ENCODE measurements around the gene MRPL24.

Gene MRPL24

DNA sequence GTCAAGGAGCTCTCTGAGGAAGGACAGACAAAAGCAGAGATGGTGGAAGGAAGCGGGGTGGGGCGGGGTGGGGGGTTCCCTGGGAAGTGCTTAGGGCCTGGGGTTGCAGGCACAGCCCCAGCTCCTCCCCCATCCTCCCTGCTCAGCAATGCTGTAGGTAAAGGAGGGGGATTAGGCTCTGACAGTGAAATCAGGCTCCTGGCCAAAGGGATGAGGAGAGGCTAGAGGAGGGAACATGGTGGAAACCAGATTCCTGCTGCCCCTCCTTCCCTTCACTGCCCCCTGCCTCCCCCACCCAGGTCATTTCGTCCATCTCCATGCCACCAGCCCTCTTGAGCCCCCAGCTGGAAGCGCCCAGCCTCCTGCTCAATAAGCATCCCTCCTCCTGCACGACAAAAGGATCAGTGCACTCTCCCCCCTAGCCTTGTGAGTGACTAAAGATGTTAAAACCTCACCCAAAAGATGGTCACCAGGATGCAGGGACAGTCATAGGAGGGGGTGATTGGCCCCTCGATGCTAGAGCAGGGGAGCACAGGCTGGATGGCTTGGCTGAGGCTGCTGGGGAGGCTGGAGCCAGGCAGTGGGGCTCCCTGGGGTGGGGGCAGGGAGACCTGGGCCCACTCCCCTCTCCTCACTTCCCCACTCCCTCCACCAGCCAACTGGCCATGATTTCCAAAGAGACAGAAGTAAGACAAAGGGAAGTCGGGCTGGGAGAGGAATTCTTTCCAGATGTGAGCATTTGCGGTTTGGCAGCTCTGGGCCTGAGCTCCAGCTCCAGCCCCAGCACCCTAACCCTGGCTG lies 33.3 kb downstream of the MRPL24 start:
- peak; percentile 87 for DNase-seq

DNA sequence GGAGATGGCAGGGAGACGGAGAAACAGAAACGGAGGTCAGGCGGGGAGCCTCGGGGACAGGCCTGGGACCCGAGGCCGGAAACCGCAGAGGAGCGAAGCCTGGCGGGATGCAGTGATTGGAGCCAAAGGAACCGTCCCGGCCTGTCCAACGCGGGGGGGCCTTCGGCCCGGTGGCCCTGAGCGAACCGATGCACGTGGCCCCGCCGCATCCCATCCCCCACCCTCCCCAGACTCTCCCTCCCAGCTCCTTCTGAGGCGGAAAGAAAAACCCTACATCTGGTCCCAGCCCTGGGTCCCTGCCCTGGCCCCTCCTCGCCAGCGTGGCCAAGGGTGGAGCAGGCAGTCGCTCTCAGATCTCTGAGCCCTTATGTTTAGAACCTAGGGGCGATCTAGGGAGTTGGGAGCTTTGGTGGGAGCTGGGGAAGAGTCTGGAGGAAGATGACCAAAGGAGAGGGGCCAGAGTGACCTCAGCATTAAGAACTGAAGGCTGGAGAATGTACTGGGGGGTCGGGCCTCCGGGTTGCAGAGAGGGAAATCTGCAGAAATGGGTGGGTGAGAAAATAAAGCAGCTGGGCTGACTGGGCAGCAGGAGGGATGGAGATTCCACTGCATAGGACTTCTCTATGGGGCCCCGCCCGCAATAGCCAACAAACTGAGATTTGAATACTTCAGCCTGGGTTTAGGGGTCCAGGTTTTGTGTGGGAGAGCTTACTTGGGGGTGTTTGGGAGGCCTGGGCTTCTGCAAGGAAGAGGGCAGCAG lies 34.1 kb downstream of the MRPL24 start:
- DNase-seq = peak; percentile 87

DNA sequence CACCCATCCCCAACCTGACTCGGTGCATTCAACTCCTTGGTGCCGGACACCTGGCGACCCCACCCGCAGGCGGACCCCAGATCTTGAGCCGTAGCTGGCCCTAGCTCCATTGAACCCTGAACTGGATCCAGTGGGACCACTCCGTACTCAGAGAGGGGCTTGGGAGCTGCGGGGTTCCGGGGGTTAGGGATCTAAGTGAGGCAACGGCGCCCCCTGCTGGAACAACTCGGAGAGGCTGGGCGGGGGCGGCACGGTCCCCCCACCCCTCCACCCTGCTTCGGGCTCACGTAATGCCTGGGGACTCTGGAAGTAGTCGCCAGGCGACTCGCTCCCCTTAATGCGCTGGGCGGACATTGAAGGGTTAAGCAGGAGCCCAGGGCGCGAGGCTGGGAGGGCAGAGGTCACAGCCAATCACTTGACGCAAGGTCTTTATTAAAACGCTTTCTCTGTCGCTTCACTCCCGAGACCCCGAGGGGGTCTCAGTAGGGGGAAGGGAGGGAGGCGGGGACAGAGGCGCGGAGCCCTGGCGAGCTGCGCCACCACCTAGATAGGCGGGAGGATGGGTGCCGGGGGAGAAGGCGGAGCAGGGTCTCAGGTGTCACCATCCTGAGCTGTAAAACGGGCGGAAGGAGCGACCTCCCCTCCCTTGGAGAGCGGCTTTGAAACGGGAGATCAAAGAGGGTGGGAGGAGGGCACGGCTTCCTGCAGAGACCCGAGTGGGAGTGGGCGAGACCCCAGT lies 34.8 kb downstream of the MRPL24 start:
- peak; percentile 72 for DNase-seq

GRCh38 chr1:156705321-156705917 lies 35.5 kb downstream of the MRPL24 start, which contains the start of gene CRABP2:
Gene CRABP2 (minus strand): TSS chr1:156705583. CDS start chr1:156705446, 137 bp downstream.
- DNase-seq = peak; percentile 62

DNA sequence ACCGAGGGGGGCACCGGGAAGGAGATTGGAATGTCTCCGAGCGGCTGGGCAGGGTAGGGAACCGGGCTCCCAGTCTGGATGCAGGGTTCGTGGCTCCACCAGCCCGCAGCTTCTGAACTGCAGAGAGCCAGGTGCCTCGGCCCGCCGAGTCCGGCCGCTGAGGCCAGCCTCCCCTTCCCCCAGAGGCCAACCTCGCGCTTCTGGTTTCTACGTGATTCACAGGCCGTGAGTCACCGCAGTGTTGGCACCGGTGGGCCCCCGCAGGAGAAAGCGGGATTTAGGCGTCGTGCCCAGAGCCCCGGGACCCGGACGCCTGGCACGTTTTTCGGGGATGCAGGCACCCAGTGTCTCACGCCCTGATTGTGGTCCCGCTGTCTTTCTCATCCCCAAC lies 36.0 kb downstream of the MRPL24 start:
- peak; percentile 73 for DNase-seq

DNA sequence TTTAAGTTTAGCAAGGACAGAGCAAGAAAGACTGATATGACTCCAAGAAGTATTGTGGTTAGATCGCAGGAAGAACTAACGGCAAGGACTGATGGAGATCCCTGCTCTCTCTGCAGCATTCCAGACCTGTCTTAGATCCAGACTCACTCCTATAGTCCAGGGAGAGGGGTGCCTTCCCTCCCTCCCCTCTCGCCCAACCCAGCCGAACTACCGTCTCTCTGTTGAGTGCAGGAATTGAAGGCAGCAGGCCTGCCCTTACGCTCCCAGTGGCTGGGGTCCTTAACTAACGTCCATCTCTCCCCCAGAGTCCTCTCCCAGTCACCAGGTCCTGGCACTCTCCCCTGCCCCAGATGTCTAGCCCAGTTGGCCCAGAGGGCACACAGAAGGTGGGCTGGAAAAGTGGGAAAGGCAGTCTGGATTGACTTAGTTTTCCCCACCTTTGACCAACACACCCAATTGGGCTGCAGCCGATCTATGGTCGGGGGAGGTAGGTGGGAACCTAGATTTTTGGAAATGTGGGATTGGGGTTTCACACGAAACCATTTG lies 36.6 kb downstream of the MRPL24 start:
- no peak for DNase-seq

DNA sequence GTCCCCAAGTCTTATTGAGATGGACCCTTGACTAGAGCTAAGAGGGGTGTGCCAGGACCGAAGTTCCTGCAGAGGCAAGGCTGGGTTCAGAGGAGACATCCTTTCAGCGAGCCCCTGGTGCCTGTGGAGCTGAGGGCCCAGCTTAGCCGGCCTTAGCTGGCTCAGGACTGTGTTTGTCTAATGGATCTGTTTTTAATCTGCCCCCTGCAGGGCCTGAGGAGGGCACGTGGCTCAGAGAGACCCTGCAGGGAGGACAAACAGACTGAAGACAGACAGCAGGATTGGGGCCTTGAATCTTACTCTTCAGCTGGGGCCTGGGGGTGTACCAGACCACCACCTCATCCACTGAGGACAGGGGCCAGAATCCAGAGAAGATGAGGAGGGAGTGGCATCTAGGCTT lies 37.1 kb downstream of the MRPL24 start:
- DNase-seq = peak; percentile 46

- no peak for DNase-seq
Measured at GRCh38 chr1:156703336-156703735, 37.6 kb downstream of the MRPL24 start.

DNA sequence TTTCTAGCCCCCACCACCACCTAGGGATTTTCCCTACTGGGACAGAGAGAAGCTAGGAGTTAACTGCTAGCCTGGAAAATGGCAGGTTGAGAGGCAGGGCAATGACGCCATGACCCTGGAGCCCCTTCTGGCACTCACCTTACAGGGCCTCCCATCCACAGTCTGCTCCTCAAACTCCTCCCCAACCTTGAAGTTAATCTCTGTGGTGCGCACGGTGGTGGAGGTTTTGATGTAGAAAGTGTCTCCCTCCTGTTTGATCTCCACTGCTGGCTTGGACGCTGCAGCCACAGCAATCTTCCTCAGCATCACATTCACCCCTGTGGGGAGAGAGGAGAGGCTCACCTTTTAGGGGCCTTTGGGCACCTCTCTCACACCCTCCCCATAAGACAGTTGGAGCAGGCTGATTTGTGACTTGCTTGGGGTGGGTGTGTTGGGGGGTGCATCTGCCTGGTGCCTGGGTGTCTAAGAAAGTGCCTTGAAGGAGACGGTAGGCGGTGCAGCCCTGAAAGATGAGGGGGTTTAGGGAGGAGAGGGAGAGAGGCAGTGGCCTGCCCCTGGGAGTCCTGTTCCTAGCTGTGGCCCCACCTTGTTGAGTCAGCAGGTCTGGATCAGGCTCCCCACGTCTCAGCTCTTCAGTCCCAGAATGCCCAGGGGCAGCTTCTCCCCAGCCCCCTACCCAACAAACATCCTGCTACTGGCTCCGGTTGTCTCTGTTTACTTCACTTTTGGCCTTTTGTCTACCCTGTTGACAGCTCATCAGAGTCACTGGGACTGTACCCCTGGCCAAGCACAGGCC lies 40.0 kb downstream of the MRPL24 start:
- no peak for DNase-seq

DNA sequence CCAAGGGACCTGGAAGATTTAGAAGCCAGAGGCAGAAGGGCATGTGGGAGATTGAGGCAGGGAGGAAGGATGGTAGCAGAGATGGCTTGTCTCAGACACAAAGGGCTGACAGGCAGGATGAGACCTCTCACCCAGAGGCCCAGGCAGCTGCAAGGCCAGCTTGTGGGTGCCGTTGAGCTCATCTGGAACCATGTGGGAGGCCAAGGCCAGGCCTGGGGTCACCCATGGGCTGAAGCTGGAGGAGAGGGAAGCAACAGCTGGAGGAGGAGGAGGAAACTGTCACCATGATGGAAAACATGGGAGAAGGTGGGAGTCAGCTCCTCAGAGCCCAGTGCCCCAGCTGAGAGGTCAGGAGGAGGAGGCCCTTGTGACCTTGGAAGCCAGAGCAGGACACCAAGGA lies 41.9 kb downstream of the MRPL24 start:
- no peak for DNase-seq

- no peak for DNase-seq
Measured at GRCh38 chr1:156697481-156697880, 43.4 kb downstream of the MRPL24 start.

DNA sequence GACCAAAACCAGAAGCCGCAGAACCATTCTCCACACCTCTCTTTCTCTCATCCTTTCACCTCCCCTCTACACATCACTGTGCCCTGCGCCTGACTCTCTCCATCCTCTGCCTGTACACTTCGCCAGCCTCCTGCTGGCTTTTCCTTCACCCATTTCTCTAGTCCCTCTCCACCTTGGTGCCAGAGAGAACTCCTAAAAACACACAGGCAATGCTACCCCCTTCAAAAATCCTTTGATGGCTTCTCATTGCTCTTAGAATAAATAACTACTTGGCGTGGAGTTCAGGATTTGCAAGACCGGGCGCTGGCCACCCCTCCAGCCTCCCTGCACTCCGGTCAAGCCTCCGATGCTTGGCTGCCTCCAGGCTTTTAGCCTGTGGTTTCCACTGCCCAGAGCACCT lies 44.1 kb downstream of the MRPL24 start:
- no peak for DNase-seq

DNA sequence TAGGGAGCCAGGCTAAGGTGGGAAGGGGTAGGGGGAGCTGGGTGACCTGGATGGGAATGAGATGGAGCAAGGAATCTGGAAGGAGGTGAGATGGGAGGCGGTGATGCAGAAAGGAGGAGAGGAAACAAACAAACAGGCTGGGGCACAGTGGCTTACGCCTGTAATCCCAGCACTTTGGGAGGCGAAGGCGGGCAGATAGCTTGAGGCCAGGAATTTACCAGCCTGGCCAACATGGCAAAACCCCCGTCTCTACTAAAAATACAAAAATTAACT lies 46.3 kb downstream of the MRPL24 start:
- no peak for DNase-seq

- DNase-seq = no peak
Measured at GRCh38 chr1:156693848-156694689, 46.8 kb downstream of the MRPL24 start.

- peak; percentile 70 for DNase-seq
Measured at GRCh38 chr1:156692925-156693847, 47.7 kb downstream of the MRPL24 start.

- DNase-seq = no peak
Measured at GRCh38 chr1:156692441-156692924, 48.4 kb downstream of the MRPL24 start.

GRCh38 chr1:156691665-156692440 lies 49.0 kb downstream of the MRPL24 start:
- DNase-seq = peak; percentile 60

GRCh38 chr1:156691191-156691590 lies 49.7 kb downstream of the MRPL24 start:
- DNase-seq = no peak

- no peak for DNase-seq
Measured at GRCh38 chr1:156690675-156691036, 50.2 kb downstream of the MRPL24 start.
